Kidney (tissue), 14 donors: Measurements from ENCODE around the gene TMSB15C. TPM values are rescaled to one million over a fixed set of nuclear protein-coding genes. Genes with fewer than 3 reads are reported as not detected.

Experiments used
- DNase-seq, 5 donors: peaks; one replicate each; pipeline ENCODE4 v3.0.0-alpha.2; 2013 to 2020
- FAIRE-seq: peaks from 2 replicates; lab custom pipeline; 2012; peaks lifted over from hg19 to GRCh38; lab: Jason Lieb, UNC
- H3K27ac ChIP-seq, 2 donors: one replicate each; pipeline ENCODE4 v1.7.0; 2013; ENCODE audit warnings: low read depth in 2 of 2, low read length in 2 of 2, inconsistent platforms in 1 of 2
- H3K27me3 ChIP-seq: one replicate; pipeline ENCODE4 v1.7.1; 2013; ENCODE audit warnings: low read length, inconsistent platforms; ENCODE audit not compliant: control insufficient read depth, insufficient read depth
- H3K36me3 ChIP-seq, 3 donors: one replicate each; pipeline versions ENCODE4 v1.7.0 to v1.7.1; 2013; ENCODE audit warnings: low read length in 3 of 3, control low read depth in 1 of 3, inconsistent platforms in 1 of 3; ENCODE audit not compliant: insufficient read depth in 3 of 3, control insufficient read depth in 2 of 3
- H3K4me1 ChIP-seq, 3 donors: one replicate each; pipeline versions ENCODE4 v1.7.0 to v1.7.1; 2013; ENCODE audit warnings: low read length in 3 of 3, inconsistent platforms in 1 of 3, low read depth in 1 of 3; ENCODE audit not compliant: control insufficient read depth in 2 of 3, insufficient read depth in 2 of 3
- H3K4me3 ChIP-seq, 3 donors: one replicate each; pipeline versions ENCODE4 v1.7.0 to v1.8.1; 2013; ENCODE audit warnings: low read length in 3 of 3, control low read depth in 1 of 3, inconsistent platforms in 1 of 3
- H3K9ac ChIP-seq, 3 donors: one replicate each; pipeline versions ENCODE4 v1.7.0 to v1.7.1; 2013; ENCODE audit warnings: low read length in 3 of 3, control low read depth in 1 of 3, inconsistent platforms in 1 of 3
- H3K9me3 ChIP-seq, 3 donors: one replicate each; pipeline versions ENCODE4 v1.7.0 to v1.7.1; 2013; ENCODE audit warnings: low read length in 3 of 3, control low read depth in 1 of 3, inconsistent platforms in 1 of 3; ENCODE audit not compliant: control insufficient read depth in 2 of 3, insufficient read depth in 1 of 3
- intact Hi-C: fragments of 100-400 bp; cut with DNase I; formaldehyde crosslinking; loops from one replicate; pipeline ENCODE4 v1.11.1; 2022
- polyA plus RNA-seq: library from polyadenylated mRNA; stranded (reverse); fragments of 350-450 nt; fragmentation: Illumina TruSeq; extraction: RNeasy Lipid Tissue Mini Kit (QIAGEN cat#74804); gene quantifications from one replicate; pipeline ENCODE4 v1.2.3, GENCODE V29; 2014; ENCODE audit warnings: low read depth, low replicate concordance; ENCODE audit not compliant: insufficient read depth
- total RNA-seq: library from RNA; stranded (reverse); fragmentation: NEBNext Ultra II Directional; extraction: Animal tissue kit (Norgen Biotek cat#: 25700); gene quantifications from one replicate; pipeline ENCODE4 v1.2.1, GENCODE V29; 2021
- TF ChIP-seq, protein P1 (sequence below): IDR thresholded peaks from 3 replicates; pipeline ENCODE4 v1.5.1; 2012; ENCODE audit warnings: mild to moderate bottlenecking, moderate library complexity, borderline replicate concordance; ENCODE audit not compliant: insufficient read depth; ENCODE audit errors: extremely low read depth
- donor health status: control.
- donor health status: control.
- donor health status: control.
- donor health status: control.
- donor health status: control.
- donor health status: DM: yes; HTN: yes; CAD: no.
- donor health status: Normal renal cell carcinoma (clear cell type).

The TMSB15C gene
- total and polyA plus RNA-seq, 2 donors from 2014 or later, result 0.28 to 1.5 TPM

DNA sequence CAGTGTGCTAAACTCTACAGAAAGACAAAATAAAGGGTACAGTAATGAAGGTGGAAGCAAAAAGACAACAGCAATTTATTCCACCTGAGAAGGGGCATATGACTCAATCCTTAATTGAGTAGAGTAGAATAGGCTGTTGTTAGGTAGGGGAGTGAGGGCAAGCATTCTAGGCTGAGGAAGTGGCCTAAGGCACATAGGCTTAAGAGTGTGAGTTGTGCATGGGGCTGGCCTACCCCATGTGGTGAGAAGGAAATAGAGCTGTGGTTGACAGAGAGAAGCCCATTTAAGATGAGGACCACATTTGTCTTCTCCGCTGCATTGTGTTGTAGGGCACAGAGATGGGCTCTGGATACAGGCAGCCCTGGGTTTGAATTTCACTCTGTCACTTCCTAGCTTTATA, 32.9 kb upstream of the TMSB15C start:
- Histone ChIP-seq H3K27ac (no peak overlapping the region), H3K4me3 (no peak overlapping the region), H3K9me3 (no peaks in the 10 kb centered on the region), H3K9ac (no peak overlapping the region), H3K36me3 (no peaks in the 10 kb centered on the region), H3K4me1 (peaks cover 0 to 3% (median 0%) of the 10 kb centered on the region in 3 donors), H3K27me3 (no peaks in the 10 kb centered on the region)
- TF ChIP-seq, protein P1, sequence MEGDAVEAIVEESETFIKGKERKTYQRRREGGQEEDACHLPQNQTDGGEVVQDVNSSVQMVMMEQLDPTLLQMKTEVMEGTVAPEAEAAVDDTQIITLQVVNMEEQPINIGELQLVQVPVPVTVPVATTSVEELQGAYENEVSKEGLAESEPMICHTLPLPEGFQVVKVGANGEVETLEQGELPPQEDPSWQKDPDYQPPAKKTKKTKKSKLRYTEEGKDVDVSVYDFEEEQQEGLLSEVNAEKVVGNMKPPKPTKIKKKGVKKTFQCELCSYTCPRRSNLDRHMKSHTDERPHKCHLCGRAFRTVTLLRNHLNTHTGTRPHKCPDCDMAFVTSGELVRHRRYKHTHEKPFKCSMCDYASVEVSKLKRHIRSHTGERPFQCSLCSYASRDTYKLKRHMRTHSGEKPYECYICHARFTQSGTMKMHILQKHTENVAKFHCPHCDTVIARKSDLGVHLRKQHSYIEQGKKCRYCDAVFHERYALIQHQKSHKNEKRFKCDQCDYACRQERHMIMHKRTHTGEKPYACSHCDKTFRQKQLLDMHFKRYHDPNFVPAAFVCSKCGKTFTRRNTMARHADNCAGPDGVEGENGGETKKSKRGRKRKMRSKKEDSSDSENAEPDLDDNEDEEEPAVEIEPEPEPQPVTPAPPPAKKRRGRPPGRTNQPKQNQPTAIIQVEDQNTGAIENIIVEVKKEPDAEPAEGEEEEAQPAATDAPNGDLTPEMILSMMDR, result no peak
- FAIRE-seq (no peak), DNase-seq (no peak)
- intact Hi-C loops, result no loop called here

DNA sequence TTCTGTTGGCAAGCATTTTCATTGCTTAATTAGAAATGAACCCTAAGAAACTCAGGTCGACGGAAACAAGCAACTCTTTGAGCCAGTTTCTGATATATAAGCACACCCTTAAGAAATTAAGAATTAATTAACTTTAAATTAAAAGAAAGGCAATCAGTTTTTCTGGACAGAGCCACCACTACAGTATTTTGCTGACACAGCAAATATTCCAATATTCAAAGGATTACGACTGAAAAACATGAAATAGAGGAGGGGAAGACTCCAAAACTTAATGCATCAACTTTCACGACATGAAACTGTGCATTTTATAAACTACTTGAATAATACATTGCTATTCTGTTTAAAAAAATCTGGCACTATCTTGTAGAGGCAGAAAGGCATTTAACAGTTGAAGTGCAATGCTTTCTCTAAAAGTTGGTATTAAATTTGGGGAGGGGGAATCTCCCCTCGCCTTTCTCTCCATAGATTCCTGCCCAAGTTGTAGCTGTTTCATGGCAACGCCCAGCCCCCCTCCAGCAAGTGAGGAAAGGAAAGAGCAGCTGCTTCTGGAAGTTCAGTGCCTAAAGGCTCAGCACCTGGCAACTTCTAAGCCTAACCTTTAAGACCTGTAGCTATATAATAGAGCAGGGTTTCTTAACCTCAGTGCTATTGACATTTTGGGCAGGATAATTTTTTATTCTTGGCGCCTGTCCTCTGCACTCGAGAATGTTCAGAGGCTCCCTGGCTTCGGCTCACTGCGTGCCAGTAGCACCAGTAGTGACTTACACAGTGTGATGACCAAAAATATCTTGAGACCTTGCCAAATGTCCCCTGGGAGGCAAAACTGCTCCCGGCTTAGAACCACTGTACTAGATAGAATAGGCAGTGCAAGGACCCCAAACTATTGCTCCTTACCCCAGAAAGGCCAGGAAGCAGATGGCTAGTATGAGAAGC, 29.6 kb upstream of the TMSB15C start:
- no peak overlapping the region for H3K9ac ChIP-seq
- no peaks in the 10 kb centered on the region for H3K27me3 ChIP-seq
- H3K27ac ChIP-seq, result no peak overlapping the region
- H3K36me3 ChIP-seq, result no peaks in the 10 kb centered on the region
- TF ChIP-seq, protein P1, result no peak
- FAIRE-seq, result no peak
- no peak for DNase-seq
- no peak overlapping the region for H3K4me3 ChIP-seq
- no peaks in the 10 kb centered on the region for H3K4me1 ChIP-seq
- H3K9me3 ChIP-seq, result no peaks in the 10 kb centered on the region
- intact Hi-C loops, result no loop called here

DNA sequence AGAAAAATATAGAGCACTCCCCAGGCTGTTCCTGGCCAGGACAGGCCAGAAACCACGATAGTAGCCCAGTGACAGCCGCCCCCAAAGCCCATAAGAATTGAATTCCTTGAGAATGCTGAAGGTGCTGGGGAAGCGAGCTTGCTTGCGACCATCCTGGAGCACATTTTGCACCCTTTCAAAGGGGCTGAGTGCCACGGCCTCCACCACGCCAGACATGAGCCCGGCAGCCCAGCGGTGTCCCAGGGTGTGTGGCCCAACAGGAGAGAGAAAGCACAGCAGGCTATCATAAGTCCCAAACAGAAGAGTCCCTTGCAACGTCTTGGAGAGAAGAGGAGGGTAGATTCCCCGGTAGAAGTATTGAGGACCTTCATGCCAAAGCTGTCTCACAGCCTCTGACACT, 28.6 kb upstream of the TMSB15C start:
- Histone ChIP-seq H3K36me3 (no peaks in the 10 kb centered on the region), H3K27me3 (no peaks in the 10 kb centered on the region), H3K4me1 (no peaks in the 10 kb centered on the region), H3K4me3 (no peak overlapping the region), H3K9me3 (no peaks in the 10 kb centered on the region), H3K27ac (no peak overlapping the region), H3K9ac (no peak overlapping the region)
- DNase-seq (no peak), FAIRE-seq (no peak)
- intact Hi-C loops, result no loop called here
- TF ChIP-seq, protein P1, result no peak
